Left colon (tissue), 2 donors: Measurements from ENCODE around the gene C18orf54. TPM values are rescaled to one million over a fixed set of nuclear protein-coding genes. Genes with fewer than 3 reads are reported as not detected.

Experiments
- total RNA-seq, 2 donors: library from RNA; stranded (reverse); fragmentation: NEBNext Ultra II Directional; extraction: Animal tissue kit (Norgen Biotek cat#: 25700); gene quantifications; one replicate each; pipeline ENCODE4 v1.2.1, GENCODE V29; 2021
- donor health status: DM: no; HTN: no; CAD: no.
- donor health status: DM: yes; HTN: yes; CAD: no.

Gene C18orf54
- total RNA-seq, 2 donors from 2014 or later: 2.4 to 3.4 TPM

Other genes with a start within 250 kb of the C18orf54 start
- gene MBD2, start 133.2 kb upstream of the C18orf54 start, total RNA-seq: 100 to 1,000 TPM; 109 to 115 TPM
- 10 to 100 TPM; 10.7 to 15.6 TPM for gene POLI, start 88.4 kb upstream of the C18orf54 start, total RNA-seq
- not detected for gene STARD6, start within 50 bp of the C18orf54 start, total RNA-seq
- not detected for gene DYNAP, start 233.3 kb downstream of the C18orf54 start, total RNA-seq